NCI-H2029 (cell line): Measurements from ENCODE around the gene STRN.

Experiments used
- DNase-seq: peaks from one replicate; lab custom pipeline; 2025; lab: John Stamatoyannopoulos, UW

STRN gene

DNA sequence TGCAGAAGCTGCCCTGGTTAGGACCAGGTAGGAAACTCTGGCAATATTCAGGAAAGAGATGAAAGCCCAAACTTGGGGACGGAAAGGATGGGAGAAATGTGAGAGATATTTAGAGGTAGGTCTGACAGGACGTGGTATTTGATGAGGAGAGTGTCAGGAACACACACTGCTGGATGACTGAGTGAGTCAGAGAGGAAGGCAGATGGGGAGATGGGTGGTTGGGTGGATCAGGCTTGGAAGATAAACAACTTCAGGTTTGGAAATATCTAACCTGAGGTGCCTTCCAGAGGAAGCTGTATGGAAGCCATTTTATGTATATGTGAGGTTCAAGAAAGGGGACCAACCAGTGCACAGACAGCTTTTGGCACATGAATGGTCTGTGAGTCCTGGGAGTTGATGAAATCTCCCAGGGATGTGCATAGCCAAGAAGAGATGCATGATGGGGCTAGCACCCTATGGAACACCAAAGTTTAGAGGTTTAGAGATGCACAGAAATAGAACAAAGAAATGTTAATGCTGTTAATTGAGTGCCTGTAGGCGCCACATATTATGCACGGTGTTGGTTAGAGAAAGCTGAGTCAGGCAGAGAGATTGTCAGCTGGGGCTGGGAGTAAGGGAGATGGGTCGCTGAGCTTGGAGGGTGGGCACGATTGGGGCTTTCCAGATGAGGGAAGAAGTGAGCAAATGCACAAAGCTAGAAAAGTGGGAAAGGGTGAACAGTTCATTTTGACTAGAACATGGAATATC is 168.8 kb downstream of the STRN start:
- DNase-seq: no peak
